Endometrial microvascular endothelial cells (primary cell): ENCODE measurements around the gene NDE1. TPM values are rescaled to one million over a fixed set of nuclear protein-coding genes. Genes with fewer than 3 reads are reported as not detected.
"Not testable (repeated sequence)": the region's sequence is repeated elsewhere in the genome, so short reads cannot be mapped to it uniquely, and the experiment has no call there.

Experiments
- in situ Hi-C: cut with HindIII; loops from 2 replicates; pipeline ENCODE4 v1.10.0; 2017; ENCODE audit warnings: low sequenced_read_pairs, low pct_unique_long_range_greater_than_20kb; ENCODE audit errors: inconsistent ontology term
- total RNA-seq: library from RNA; depleted of rRNA; stranded (reverse); fragments of >200 nt; gene quantifications from one replicate; pipeline ENCODE4 v1.2.3, GENCODE V29; 2015; ENCODE audit errors: inconsistent ontology term

NDE1 gene, protein sequence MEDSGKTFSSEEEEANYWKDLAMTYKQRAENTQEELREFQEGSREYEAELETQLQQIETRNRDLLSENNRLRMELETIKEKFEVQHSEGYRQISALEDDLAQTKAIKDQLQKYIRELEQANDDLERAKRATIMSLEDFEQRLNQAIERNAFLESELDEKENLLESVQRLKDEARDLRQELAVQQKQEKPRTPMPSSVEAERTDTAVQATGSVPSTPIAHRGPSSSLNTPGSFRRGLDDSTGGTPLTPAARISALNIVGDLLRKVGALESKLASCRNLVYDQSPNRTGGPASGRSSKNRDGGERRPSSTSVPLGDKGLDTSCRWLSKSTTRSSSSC
- 57.4 TPM for total RNA-seq

DNA sequence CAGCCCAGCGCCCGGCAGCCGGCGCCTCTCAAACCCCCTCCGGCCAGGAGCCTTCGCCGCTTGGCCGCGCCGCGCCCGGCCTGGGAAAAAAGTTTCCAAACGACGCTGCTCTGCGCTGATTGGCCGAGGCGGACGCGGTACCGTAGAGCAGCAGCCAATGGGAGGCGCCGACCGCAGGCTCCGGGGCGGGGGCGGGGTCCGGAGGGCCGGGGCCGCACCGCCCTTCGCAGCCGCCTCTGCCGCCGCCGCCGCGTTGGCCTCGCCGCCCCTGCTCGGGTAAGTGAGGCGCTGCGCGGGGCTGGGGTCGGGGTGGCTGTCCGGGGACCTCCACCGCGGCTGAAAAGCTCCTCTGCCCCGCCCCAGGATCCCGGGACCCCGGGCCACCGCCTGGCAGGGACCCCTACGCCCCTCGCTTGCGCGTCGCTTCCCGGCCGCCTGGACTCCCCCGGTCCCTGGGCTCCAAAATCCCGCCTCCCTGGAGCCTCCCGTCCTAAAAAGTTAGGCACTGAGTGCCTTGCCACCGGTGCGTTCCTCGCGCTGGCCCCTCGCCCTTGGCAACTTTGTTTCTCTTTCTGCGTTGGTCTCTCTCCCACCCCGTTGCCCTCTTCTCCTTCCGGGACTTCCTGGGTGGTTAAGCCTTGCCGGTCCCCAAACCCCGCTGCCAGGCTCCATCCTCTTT is at the start of gene NDE1:
NDE1 (plus strand) TSS at position 227 of the 679 bp plus-strand sequence. CDS start 14,534 bp downstream, outside the sequence.
- in situ Hi-C loops = no loop called here

- in situ Hi-C loops = no loop called here
These were observed 48.7 kb upstream of the NDE1 start for GRCh38 chr16:15601212-15601879.

- in situ Hi-C loops = no loop called here
These were observed 47.6 kb upstream of the NDE1 start for GRCh38 chr16:15602285-15603044.

- in situ Hi-C loops = no loop called here
These were observed 45.3 kb upstream of the NDE1 start for GRCh38 chr16:15604460-15605440.

DNA sequence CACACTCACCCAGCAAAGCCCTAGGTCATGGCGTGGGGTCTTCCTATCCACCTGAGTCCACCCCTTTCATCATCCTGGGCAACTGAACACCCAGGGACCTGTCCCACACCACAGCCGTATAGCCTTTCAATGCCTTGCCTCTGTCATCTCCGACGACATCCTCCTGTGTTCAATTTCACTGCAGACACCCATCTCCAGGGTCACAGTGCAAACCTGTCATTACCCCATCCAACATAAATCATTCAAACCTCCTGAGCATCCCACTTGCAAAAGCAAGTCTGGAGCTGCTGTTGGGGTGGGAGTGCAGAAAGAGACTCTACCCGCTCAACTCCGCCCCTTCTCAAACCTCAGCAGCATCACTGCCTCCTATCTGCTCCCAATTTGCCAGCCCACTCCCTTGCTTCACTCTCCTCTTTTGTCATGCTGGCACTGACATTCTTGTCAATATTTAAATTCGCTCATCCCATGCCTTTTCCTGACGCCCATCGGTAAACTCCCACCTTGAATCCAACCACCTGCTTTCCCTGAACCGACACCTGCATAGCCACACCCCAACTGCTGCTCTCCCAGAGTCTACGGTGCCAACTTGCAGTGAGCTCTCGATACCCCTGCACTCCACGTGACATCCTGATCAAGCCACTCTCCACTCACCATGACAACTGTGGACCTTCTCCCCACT is 44.1 kb upstream of the NDE1 start:
- in situ Hi-C loops = no loop called here

DNA sequence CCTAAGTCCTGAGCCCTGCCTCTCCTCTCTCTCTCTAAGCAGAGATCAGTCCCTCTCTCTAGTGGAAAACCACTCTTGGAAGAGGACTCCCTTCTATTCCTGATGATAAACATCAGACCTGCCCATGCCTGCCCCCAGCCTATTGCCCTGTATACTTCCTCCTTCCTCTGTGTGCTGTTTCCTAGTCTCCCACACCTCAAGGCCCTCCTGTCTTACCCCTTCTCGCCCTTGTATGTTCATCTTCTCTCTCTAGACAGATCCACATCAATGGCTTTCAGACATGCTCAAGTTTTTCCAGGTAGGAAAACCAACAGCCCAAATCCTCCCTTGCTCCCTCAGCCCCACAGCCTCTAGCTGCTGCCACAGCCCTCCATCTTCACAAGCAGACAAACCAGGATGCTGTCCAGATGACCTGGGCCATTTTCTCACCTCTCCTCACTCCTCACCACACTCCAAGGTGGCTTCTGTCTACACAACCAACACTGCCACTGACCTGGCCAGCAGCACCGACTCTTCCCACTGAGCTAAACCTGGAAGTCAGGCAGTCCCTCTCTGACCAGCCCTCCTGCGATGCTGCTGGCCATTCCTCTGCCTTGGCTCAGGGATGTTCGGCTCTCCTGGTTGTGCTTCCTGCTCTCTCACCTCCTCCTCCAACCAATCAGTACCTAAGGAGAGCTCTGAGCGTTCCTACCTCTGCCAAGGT is 43.4 kb upstream of the NDE1 start:
- in situ Hi-C loops = no loop called here

DNA sequence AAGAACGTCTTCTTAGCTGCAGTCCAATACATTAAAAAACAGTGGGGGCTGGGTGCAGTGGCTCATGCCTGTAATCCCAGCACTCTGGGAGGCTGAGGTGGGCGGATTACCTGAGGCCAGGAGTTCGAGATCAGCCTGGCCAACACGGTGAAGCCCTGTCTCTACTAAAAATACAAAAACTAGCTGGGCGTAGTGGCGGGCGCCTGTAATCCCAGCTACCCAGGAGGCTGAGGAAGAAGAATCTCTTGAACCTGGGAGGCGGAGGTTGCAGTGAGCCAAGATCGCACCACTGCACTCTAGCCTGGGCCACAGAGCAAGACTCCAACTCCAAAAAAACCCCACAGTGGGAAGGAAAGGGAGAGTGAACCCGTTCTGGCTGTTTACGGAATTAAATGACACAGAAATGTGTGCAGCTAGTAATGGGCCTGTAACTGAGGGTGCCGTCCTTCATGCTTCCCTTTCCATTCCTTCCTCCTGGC is 42.8 kb upstream of the NDE1 start:
- in situ Hi-C loops = not testable (repeated sequence)

DNA sequence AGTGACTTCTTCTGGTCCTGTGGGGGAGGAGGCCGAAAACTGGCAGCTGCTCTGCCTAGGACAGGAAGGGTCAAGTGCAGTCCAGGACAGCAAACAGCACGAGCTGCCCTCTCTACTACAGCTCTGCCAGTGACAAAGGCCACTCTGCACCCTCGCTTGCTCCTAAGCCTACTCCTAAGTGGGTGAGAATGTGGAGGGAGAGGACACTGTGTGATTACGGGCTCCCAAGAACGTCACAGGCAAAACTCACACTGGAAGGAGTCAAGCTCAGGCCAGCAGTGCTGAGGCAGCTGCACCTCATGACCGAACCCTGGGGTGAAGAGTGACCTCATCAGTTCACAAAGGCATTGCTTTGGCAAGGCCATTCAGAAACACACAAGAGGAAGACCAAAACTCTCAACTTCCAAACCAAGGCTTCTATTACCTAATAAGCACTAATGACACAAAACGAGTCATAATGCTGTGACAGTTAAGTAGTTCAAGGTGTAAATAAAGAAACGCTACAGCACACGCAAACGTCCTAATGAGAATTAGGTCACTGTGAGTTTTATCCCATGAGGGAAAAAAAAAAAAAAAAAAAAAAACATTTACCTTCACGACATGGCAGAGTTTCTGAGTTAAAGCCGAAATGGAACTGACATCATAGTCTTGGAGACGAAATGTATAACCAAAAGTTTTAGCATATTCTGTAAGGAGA is 42.2 kb upstream of the NDE1 start:
- in situ Hi-C loops = no loop called here

DNA sequence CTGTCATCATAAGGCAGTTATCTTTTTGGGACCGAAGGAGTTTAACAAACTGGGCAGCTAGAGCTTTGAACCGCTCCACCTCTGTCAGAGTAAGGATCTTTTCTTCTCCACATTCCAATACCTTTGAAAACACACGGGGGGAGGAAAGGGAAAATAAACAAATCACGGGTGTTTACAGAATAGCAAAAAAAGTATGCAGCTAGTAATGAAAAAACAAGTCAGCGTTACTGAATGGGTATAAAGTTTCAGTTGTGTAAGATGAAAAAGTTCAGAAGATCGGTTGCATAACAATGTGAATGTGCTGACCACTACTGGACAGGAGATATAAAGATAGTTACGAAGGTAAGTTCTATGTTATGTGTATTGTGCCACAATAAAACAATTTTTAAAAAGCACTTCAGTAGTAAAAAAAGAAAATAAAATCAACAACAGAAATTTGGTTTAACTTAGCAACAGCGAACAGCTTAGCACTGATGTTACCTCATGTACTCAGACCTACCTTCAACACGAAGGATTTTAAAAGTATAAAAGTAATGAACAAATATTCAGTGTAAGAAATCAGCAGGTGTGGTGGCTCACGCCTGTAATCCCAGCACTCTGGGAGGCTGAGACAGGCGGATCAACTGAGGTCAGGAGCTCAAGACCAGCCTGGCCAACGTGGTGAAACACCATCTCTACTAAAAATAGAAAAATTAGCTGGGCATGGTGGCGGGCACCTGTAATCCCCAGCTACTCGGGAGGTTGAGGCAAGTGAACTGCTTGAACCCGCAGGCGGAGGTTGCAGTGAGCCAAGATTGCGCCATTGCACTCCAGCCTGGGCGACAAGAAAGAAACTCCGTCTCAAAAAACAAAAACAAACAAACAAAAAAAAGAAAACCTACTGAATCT is 41.4 kb upstream of the NDE1 start:
- in situ Hi-C loops = no loop called here

GRCh38 chr16:15609286-15609649 is 40.8 kb upstream of the NDE1 start:
- in situ Hi-C loops = no loop called here

DNA sequence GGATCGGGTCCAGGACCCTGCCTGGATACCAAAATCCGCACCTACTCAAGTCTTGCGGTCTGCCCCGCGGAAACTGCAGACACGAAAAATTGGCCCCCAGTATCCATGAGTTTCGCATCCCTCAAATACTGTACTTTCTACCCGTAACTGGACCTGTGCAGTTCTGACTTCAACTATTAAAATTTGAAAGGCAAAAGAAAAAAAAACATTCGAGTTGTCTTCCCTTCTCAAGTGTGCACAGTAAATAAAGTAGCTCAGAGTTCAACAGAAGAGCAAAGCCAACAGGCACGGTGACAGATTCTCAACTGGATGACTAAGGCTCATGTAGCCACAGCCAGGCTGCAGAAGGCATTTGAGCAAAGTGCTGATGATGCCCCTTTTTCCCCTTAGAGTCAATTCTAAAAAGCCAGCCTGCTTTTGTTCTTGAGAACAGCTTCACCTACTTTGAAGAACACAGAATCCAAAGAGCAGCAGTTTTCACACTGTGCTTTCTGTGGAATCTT is 39.6 kb upstream of the NDE1 start:
- in situ Hi-C loops = no loop called here

DNA sequence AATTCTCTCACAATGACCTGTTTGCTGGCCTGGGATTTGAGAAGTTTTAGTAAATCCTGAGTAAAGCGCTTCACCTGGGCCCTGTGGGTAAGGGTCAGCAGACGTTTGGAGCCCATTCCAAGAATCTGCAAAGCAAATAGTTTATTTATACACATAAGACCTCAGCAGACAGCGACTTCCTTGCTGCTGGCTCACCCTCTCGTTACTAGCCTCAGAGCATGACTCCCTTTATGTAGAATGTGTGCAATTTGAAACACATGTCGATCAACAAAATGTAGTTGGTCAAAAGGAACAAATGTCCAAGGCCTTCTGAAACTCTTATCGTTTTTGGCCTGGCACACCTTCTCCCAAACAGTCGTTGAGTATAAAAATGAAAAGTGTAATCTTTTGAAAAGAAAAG is 38.4 kb upstream of the NDE1 start:
- in situ Hi-C loops = no loop called here

- in situ Hi-C loops = no loop called here
These were observed 36.4 kb upstream of the NDE1 start for GRCh38 chr16:15613676-15614075.

- in situ Hi-C loops = no loop called here
These were observed 34.0 kb upstream of the NDE1 start for GRCh38 chr16:15616012-15616411.

DNA sequence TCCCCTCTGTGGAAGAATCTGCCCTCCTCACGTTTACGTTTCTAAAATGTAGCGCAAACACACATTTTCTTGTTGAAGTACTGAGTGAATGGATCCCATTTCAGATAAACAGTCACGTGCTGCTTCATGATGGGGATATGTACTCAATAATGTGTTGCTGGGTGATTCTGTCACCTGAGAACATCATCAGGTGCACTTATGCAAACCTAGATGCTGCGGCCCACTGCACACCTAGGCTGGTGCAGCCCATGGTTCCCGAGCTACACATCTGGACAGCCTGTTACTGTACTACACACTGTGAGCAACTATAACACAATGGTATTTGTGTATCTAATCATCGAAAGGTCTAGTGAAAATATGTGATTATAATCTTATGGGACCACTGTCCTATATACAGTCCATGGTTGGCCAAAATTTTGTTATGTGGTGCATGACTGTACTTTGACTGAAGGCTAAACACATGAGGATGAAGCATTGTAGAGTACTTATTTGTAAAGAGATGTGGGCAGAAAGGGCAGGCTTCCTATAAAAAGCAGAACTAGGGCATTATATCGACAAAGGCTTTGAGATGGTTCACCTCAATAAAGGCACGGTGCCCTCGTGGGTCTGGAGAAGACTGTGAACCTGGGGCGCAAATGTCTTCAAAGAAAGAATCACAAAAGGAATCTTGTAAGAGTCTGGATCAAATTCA is 33.4 kb upstream of the NDE1 start:
- in situ Hi-C loops = no loop called here
